ENCODE results near the gene NAA60.
"Not testable (repeated sequence)": the region's sequence is repeated elsewhere in the genome, so short reads cannot be mapped to it uniquely, and the experiment has no call there.

NAA60 gene

GRCh38 chr16:3520413-3520812, 76.9 kb downstream of the NAA60 start:
- no peaks in the 10 kb centered on the region for H3K27me3 ChIP-seq (ENCODE audit: control insufficient read depth in 5 of 5, insufficient read depth in 4 of 5, low read length in 5 of 5)
- H3K4me1 ChIP-seq (ENCODE audit: control insufficient read depth in 5 of 5, insufficient read depth in 5 of 5, low read length in 5 of 5) = no peaks in the 10 kb centered on the region
- peaks cover 21 to 71% (median 62%) of the 10 kb centered on the region in 5 donors for H3K36me3 ChIP-seq (ENCODE audit: control insufficient read depth in 5 of 5, insufficient read depth in 5 of 5, low read length in 5 of 5)
- no peak overlapping the region for H3K27ac ChIP-seq (ENCODE audit: low read depth, low read length)
- no peak overlapping the region for H3K9ac ChIP-seq (ENCODE audit: low read length in 5 of 5)
- H3K9me3 ChIP-seq (ENCODE audit: control insufficient read depth in 5 of 5, low read length in 5 of 5) = no peaks in the 10 kb centered on the region
- no peak overlapping the region for H3K4me3 ChIP-seq (ENCODE audit: low read depth in 1 of 5, low read length in 5 of 5)

DNA sequence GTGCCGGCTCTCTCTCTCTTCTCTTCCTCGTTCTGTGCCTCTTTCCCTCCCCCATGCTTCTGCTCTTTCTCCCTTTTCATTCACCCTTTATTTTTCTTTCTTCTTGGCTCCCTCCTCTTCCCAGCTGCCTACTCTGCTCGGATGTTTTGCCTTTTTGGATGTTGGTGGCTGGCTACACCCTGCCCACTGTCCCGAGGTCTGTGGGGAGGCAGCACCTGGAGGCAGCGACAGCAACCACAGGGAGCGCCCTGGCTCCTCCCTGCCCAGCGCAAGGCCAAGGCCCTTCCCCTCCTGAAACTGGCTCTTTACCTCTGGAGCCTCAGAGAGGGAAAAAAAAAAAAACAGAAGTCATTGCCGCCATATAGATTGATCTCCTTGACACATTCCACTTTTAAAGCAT, 77.4 kb downstream of the NAA60 start:
- Histone ChIP-seq H3K4me1 (ENCODE audit: control insufficient read depth in 5 of 5, insufficient read depth in 5 of 5, low read length in 5 of 5) (no peaks in the 10 kb centered on the region), H3K27me3 (ENCODE audit: control insufficient read depth in 5 of 5, insufficient read depth in 4 of 5, low read length in 5 of 5) (no peaks in the 10 kb centered on the region), H3K36me3 (ENCODE audit: control insufficient read depth in 5 of 5, insufficient read depth in 5 of 5, low read length in 5 of 5) (peaks cover 17 to 71% (median 59%) of the 10 kb centered on the region in 5 donors), H3K4me3 (ENCODE audit: low read depth in 1 of 5, low read length in 5 of 5) (no peak overlapping the region), H3K27ac (ENCODE audit: low read depth, low read length) (no peak overlapping the region), H3K9ac (ENCODE audit: low read length in 5 of 5) (no peak overlapping the region), H3K9me3 (ENCODE audit: control insufficient read depth in 5 of 5, low read length in 5 of 5) (no peaks in the 10 kb centered on the region)

GRCh38 chr16:3523281-3523680, 79.8 kb downstream of the NAA60 start:
- no peak overlapping the region for H3K4me3 ChIP-seq (ENCODE audit: low read depth in 1 of 5, low read length in 5 of 5)
- no peaks in the 10 kb centered on the region for H3K9me3 ChIP-seq (ENCODE audit: control insufficient read depth in 5 of 5, low read length in 5 of 5)
- no peaks in the 10 kb centered on the region for H3K27me3 ChIP-seq (ENCODE audit: control insufficient read depth in 5 of 5, insufficient read depth in 4 of 5, low read length in 5 of 5)
- peaks cover 6 to 66% (median 55%) of the 10 kb centered on the region in 5 donors for H3K36me3 ChIP-seq (ENCODE audit: control insufficient read depth in 5 of 5, insufficient read depth in 5 of 5, low read length in 5 of 5)
- no peak overlapping the region for H3K27ac ChIP-seq (ENCODE audit: low read depth, low read length)
- H3K4me1 ChIP-seq (ENCODE audit: control insufficient read depth in 5 of 5, insufficient read depth in 5 of 5, low read length in 5 of 5) = no peaks in the 10 kb centered on the region
- no peak overlapping the region for H3K9ac ChIP-seq (ENCODE audit: low read length in 5 of 5)

DNA sequence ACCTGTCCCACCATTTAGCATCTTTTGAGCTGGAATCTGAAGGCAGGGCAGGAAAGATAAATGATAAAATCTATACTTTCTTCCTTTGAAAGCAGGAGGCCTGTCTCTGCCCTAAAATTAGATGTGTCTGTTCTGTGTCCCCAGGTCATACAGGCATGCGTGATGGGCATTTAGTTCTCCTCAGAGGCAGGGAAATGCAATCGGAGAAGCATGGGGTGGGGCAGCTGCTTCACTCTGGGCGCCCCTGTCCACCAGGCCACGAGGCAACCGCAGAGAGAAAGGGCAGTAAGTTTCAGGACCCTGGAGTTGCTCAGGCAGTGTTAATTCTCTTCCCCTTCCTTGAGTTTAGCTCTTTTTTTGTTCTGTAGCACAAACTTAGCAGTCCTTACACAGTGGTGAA, 82.5 kb downstream of the NAA60 start:
- Histone ChIP-seq H3K27ac (ENCODE audit: low read depth, low read length) (no peak overlapping the region), H3K9me3 (ENCODE audit: control insufficient read depth in 5 of 5, low read length in 5 of 5) (no peaks in the 10 kb centered on the region), H3K36me3 (ENCODE audit: control insufficient read depth in 5 of 5, insufficient read depth in 5 of 5, low read length in 5 of 5) (peaks cover 0 to 54% (median 48%) of the 10 kb centered on the region in 5 donors), H3K9ac (ENCODE audit: low read length in 5 of 5) (no peak overlapping the region), H3K27me3 (ENCODE audit: control insufficient read depth in 5 of 5, insufficient read depth in 4 of 5, low read length in 5 of 5) (no peaks in the 10 kb centered on the region), H3K4me1 (ENCODE audit: control insufficient read depth in 5 of 5, insufficient read depth in 5 of 5, low read length in 5 of 5) (no peaks in the 10 kb centered on the region), H3K4me3 (ENCODE audit: low read depth in 1 of 5, low read length in 5 of 5) (no peak overlapping the region)

- not testable (repeated sequence) for H3K9me3 ChIP-seq (ENCODE audit: control insufficient read depth in 5 of 5, low read length in 5 of 5); H3K9ac ChIP-seq (ENCODE audit: low read length in 5 of 5); H3K27ac ChIP-seq (ENCODE audit: low read depth, low read length); H3K4me1 ChIP-seq (ENCODE audit: control insufficient read depth in 5 of 5, insufficient read depth in 5 of 5, low read length in 5 of 5); H3K4me3 ChIP-seq (ENCODE audit: low read depth in 1 of 5, low read length in 5 of 5); H3K27me3 ChIP-seq (ENCODE audit: control insufficient read depth in 5 of 5, insufficient read depth in 4 of 5, low read length in 5 of 5)
- H3K36me3 ChIP-seq (ENCODE audit: control insufficient read depth in 5 of 5, insufficient read depth in 5 of 5, low read length in 5 of 5) = peaks cover 0 to 62% (median 49%) of the 10 kb centered on the region in 5 donors
These were observed 83.8 kb downstream of the NAA60 start for GRCh38 chr16:3527216-3527829.

GRCh38 chr16:3528406-3528805, 84.9 kb downstream of the NAA60 start:
- Histone ChIP-seq H3K27ac (ENCODE audit: low read depth, low read length) (no peak overlapping the region), H3K36me3 (ENCODE audit: control insufficient read depth in 5 of 5, insufficient read depth in 5 of 5, low read length in 5 of 5) (peaks cover 0 to 66% (median 53%) of the 10 kb centered on the region in 5 donors), H3K4me3 (ENCODE audit: low read depth in 1 of 5, low read length in 5 of 5) (no peak overlapping the region), H3K9ac (ENCODE audit: low read length in 5 of 5) (no peak overlapping the region), H3K9me3 (ENCODE audit: control insufficient read depth in 5 of 5, low read length in 5 of 5) (no peaks in the 10 kb centered on the region), H3K4me1 (ENCODE audit: control insufficient read depth in 5 of 5, insufficient read depth in 5 of 5, low read length in 5 of 5) (no peaks in the 10 kb centered on the region), H3K27me3 (ENCODE audit: control insufficient read depth in 5 of 5, insufficient read depth in 4 of 5, low read length in 5 of 5) (no peaks in the 10 kb centered on the region)

- no peak overlapping the region for H3K4me3 ChIP-seq (ENCODE audit: low read depth in 1 of 5, low read length in 5 of 5)
- H3K27ac ChIP-seq (ENCODE audit: low read depth, low read length) = no peak overlapping the region
- H3K36me3 ChIP-seq (ENCODE audit: control insufficient read depth in 5 of 5, insufficient read depth in 5 of 5, low read length in 5 of 5) = peaks cover 0 to 66% (median 53%) of the 10 kb centered on the region in 5 donors
- no peaks in the 10 kb centered on the region for H3K9me3 ChIP-seq (ENCODE audit: control insufficient read depth in 5 of 5, low read length in 5 of 5)
- no peak overlapping the region for H3K9ac ChIP-seq (ENCODE audit: low read length in 5 of 5)
- H3K27me3 ChIP-seq (ENCODE audit: control insufficient read depth in 5 of 5, insufficient read depth in 4 of 5, low read length in 5 of 5) = no peaks in the 10 kb centered on the region
- no peaks in the 10 kb centered on the region for H3K4me1 ChIP-seq (ENCODE audit: control insufficient read depth in 5 of 5, insufficient read depth in 5 of 5, low read length in 5 of 5)
These were observed 85.7 kb downstream of the NAA60 start for GRCh38 chr16:3529175-3529574.

DNA sequence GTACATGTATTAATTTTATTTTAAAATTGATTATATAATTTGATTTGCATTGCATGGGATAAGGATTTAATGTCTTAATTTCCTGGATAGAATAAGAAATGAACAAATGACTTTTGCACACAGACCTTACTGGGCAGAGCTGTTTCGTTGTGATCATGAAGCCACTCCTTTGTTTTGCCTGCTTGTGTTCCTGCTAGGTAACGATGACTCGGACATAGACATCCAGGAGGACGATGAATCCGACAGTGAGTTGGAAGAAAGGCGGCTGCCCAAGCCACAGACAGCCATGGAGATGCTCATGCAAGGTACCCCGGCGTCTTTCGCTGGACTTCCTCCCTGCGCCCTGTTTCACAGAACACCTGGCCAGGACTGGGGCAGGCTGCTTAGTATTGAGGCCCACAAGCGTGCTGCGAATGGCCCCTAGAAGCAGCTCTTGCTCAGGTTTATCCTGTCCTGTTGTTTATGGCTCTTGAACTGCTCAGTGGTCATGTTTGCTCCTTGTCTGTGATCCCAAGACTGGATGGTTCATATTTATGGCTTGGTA, 87.0 kb downstream of the NAA60 start:
- Histone ChIP-seq H3K36me3 (ENCODE audit: control insufficient read depth in 5 of 5, insufficient read depth in 5 of 5, low read length in 5 of 5) (peaks cover 0 to 70% (median 54%) of the 10 kb centered on the region in 5 donors), H3K27ac (ENCODE audit: low read depth, low read length) (no peak overlapping the region), H3K27me3 (ENCODE audit: control insufficient read depth in 5 of 5, insufficient read depth in 4 of 5, low read length in 5 of 5) (no peaks in the 10 kb centered on the region), H3K4me1 (ENCODE audit: control insufficient read depth in 5 of 5, insufficient read depth in 5 of 5, low read length in 5 of 5) (no peaks in the 10 kb centered on the region), H3K9me3 (ENCODE audit: control insufficient read depth in 5 of 5, low read length in 5 of 5) (no peaks in the 10 kb centered on the region), H3K4me3 (ENCODE audit: low read depth in 1 of 5, low read length in 5 of 5) (no peak overlapping the region), H3K9ac (ENCODE audit: low read length in 5 of 5) (no peak overlapping the region)

DNA sequence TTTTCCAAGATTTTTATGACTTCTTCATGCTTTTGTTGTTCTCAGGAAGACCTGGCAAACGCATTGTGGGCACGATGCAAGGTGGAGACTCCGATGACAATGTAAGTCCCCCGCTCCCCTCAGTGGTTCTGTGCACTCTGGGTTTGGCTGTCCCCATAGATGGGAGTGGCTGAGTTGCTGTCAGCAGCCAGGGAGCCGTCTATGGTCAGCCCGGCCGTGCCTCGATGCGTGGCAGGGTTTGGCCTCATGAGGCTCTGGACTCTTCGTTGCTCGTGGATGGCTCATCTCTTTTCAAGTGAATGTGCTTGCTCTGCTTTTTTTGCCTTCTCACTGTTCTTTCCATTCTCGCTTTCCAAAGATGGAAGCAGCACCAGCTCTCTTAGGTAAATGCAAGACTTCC, 89.3 kb downstream of the NAA60 start:
- Histone ChIP-seq H3K27ac (ENCODE audit: low read depth, low read length) (no peak overlapping the region), H3K27me3 (ENCODE audit: control insufficient read depth in 5 of 5, insufficient read depth in 4 of 5, low read length in 5 of 5) (no peaks in the 10 kb centered on the region), H3K9ac (ENCODE audit: low read length in 5 of 5) (no peak overlapping the region), H3K4me3 (ENCODE audit: low read depth in 1 of 5, low read length in 5 of 5) (no peak overlapping the region), H3K36me3 (ENCODE audit: control insufficient read depth in 5 of 5, insufficient read depth in 5 of 5, low read length in 5 of 5) (peaks cover 0 to 67% (median 57%) of the 10 kb centered on the region in 5 donors), H3K9me3 (ENCODE audit: control insufficient read depth in 5 of 5, low read length in 5 of 5) (no peaks in the 10 kb centered on the region), H3K4me1 (ENCODE audit: control insufficient read depth in 5 of 5, insufficient read depth in 5 of 5, low read length in 5 of 5) (peaks cover 0 to 14% (median 2%) of the 10 kb centered on the region in 5 donors)

DNA sequence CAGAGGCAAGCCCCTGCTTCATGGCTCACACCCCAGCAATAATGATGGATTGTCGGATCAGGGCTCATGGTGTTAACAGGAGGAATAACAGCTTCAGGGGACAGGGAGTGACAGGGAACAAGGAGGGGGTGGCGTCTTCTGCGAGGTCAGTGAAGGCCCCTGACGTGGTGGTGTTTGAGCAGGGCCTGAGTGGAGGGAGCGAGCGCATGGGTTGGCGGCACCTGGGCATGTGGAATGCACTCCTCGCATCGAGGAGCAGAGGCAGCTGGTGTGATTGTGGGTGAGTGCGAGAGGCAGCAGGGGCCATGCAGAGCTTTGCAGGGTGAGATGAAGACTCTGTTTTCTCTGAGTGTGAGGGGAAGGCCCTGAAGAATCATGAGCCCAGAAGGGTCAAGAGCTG, 90.6 kb downstream of the NAA60 start:
- no peaks in the 10 kb centered on the region for H3K27me3 ChIP-seq (ENCODE audit: control insufficient read depth in 5 of 5, insufficient read depth in 4 of 5, low read length in 5 of 5)
- H3K4me1 ChIP-seq (ENCODE audit: control insufficient read depth in 5 of 5, insufficient read depth in 5 of 5, low read length in 5 of 5) = peaks cover 0 to 14% (median 2%) of the 10 kb centered on the region in 5 donors
- H3K27ac ChIP-seq (ENCODE audit: low read depth, low read length) = no peak overlapping the region
- no peak overlapping the region for H3K9ac ChIP-seq (ENCODE audit: low read length in 5 of 5)
- H3K9me3 ChIP-seq (ENCODE audit: control insufficient read depth in 5 of 5, low read length in 5 of 5) = no peaks in the 10 kb centered on the region
- peaks cover 0 to 65% (median 59%) of the 10 kb centered on the region in 5 donors for H3K36me3 ChIP-seq (ENCODE audit: control insufficient read depth in 5 of 5, insufficient read depth in 5 of 5, low read length in 5 of 5)
- H3K4me3 ChIP-seq (ENCODE audit: low read depth in 1 of 5, low read length in 5 of 5) = no peak overlapping the region

All from subcutaneous abdominal adipose tissue (tissue), 5 donors.